Measurements from ENCODE around the gene KCP.

GRCh38 chr7:128885370-128886187 is 24.9 kb downstream of the KCP start:
- no peak for TF ChIP-seq FOXM1 (IDR thresholded peaks at IDR 0.05; ENCODE audit: low read depth)
- TF ChIP-seq SIN3A (IDR thresholded peaks at IDR 0.05; ENCODE audit: borderline replicate concordance, low read depth, low read length): no peak
- no peak for TF ChIP-seq CHD2 (IDR thresholded peaks at IDR 0.05; ENCODE audit: low read length, partially characterized antibody)
- TF ChIP-seq MXI1 (IDR thresholded peaks at IDR 0.05; ENCODE audit: low read depth, low read length): no peak

All from SK-N-SH (cell line).